HG03342 (cell line): ENCODE measurements around the gene CCL13.
"Not testable (repeated sequence)": the region's sequence is repeated elsewhere in the genome, so short reads cannot be mapped to it uniquely, and the experiment has no call there.

Experiments
- ATAC-seq: cut with Tn5 transposase; IDR thresholded peaks from one replicate; pipeline ENCODE4 v1.9.1; 2021; ENCODE audit warnings: mild to moderate bottlenecking, moderate library complexity; ENCODE audit not compliant: unreplicated experiment

Gene CCL13

DNA sequence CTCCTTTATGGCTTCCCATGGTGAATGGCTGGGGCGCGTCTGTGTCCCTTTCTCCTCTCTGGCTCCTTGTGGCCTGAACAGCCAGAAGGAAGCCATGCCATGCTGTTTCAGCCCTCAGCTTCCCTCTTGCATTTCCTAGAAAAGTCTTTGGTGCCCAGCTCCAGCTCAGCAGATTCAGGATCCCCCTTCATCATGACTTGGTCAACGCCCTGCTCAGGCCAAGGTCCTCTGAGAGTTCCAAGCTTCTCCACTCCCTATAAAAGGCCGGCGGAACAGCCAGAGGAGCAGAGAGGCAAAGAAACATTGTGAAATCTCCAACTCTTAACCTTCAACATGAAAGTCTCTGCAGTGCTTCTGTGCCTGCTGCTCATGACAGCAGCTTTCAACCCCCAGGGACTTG lies at the start of gene CCL13:
TSS of gene CCL13 (plus strand) at position 287 of the 400 bp plus-strand sequence. CDS start at position 334, 47 bp downstream.
- ATAC-seq: no peak

DNA sequence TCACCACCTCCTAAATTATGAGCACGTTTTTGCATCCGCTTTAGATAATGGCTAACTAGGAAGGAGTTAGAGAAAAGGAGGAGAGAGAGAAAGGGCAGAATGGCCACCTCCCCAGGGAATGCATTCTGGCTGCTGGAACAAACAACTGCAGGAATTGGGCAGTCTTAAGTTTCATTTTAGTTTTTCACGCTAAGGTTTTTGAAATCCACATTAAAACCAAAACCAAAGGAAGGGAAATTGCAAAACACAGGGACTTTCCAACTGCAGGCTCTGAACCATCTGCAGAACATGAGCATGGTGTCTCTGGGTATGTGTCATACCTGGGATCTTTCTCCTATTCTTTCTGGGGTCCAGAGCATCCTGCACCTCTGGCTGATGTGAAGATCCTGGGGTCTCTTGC lies 49.2 kb upstream of the CCL13 start:
- ATAC-seq: no peak

- no peak for ATAC-seq
These were observed 47.9 kb upstream of the CCL13 start for GRCh38 chr17:34308371-34308770.

GRCh38 chr17:34311291-34311690 lies 45.0 kb upstream of the CCL13 start:
- ATAC-seq: no peak

DNA sequence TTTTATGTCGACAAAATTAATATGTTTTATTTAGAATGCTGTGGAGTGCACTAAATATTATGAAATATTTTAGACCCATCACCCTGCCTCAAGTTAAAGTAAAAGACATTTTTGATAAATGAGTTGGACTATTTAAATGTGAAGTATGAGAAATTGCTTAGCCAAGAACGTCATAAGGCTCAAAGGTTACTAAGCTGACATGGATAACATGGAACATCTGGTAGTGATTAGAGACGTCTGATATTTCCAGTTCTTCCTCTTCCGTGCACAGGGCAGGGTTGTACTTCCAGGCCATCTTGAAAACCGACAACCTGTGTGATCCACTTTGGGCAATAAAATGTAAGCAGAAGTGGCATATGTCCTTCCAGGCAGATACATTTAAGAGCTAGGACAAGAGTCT lies 44.2 kb upstream of the CCL13 start:
- no peak for ATAC-seq

GRCh38 chr17:34313164-34313563 lies 43.1 kb upstream of the CCL13 start:
- ATAC-seq: no peak

- no peak for ATAC-seq
These were observed 42.0 kb upstream of the CCL13 start for GRCh38 chr17:34314279-34314678.

DNA sequence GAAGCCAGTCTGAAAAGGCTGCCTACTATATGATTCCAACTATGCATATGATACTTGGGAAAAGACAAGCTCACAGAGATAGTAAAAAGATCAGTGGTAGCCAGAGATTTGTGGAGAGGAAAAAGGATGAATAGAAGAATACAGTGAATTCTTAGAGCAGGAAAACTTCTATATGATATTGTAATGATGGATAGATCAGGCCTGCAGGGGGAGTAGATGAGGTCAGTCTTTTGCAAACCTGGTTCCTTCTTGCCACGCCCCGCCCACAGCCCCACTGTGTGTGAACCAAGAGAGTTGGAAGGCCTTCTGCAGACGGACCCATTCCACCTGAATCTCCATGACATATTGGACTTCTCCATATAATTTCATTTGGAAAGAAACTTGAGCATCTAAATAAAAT lies 37.8 kb upstream of the CCL13 start:
- no peak for ATAC-seq

DNA sequence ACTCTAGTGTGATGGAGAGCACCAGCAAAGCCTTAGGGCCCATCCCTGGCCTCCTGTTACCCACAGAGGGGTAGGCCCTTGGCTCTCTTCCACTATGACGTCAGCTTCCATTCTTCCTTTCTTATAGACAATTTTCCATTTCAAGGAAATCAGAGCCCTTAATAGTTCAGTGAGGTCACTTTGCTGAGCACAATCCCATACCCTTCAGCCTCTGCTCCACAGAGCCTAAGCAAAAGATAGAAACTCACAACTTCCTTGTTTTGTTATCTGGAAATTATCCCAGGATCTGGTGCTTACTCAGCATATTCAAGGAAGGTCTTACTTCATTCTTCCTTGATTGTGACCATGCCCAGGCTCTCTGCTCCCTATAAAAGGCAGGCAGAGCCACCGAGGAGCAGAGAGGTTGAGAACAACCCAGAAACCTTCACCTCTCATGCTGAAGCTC lies 37.2 kb upstream of the CCL13 start, which contains the start of gene CCL8:
TSS of gene CCL8 (plus strand) at position 397 of the 445 bp plus-strand sequence. CDS start 67 bp downstream, outside the sequence.
- ATAC-seq: no peak

- no peak for ATAC-seq
These were observed 34.3 kb upstream of the CCL13 start for GRCh38 chr17:34321964-34322363.

GRCh38 chr17:34327580-34327979 lies 28.7 kb upstream of the CCL13 start:
- not testable (repeated sequence) for ATAC-seq

DNA sequence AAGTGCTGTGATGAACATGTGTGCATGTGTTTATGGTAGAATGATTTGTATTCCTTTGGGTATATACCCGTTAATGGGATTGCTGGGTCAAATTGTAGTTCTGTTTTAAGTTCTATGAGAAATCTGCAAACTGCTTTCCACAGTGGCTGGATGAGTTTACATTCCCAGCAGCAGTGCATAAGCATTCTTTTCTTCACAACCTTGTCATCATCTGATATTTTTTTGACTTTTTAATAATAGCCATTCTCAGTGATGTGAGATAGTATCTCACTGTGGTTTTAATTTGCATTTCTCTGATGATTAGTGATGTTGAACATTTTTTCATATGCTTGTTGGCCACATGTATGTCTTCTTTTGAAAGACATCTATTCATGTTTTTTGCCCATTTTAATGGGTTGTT lies 18.6 kb upstream of the CCL13 start:
- ATAC-seq: no peak

DNA sequence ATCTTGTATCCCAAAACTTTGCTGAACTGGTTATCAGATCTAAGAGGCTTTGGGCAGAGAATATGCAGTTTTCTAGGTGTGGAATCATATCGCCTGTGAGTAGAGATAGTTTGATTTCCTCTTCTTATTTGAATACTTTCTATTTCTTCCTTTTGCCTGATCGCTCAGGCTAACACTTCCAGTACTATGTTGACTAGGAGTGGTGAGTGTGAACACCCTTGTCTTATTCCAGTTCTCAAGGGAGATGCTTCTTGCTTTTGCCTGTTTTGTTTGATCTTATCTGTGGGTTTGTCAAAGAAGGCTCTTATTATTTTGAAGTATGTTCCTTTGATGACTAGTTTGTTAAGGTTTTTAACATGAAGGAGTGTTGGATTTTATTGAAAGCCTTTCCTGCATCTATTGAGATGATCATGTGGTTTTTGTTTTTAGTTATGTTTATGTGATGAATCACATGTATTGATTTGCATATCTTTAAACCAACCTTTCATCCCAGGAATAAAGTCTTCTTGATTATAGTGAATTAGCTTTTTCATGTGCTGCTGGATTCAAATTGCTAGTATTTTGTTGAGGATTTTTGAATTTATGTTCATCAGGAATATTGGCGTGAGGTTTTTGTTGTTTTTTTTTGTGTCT lies 17.0 kb upstream of the CCL13 start:
- no peak for ATAC-seq

DNA sequence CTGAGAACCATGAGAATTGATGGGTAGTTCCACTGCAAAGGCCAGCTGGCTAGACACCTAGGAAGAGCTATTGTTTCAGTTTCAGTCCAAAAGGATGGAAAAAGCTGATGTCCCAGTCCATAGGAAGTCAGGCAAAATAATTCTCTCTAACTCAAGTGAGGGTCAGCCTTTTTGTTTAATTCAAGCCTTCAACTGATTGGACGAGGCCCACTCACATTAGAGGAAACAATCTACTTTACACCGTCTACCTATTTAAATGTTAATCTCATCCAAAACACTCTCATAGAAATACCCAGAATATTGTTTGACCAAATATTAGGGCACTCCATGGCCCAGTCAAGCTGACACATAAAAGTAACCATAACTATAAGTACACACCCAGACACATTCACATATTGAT lies 14.4 kb upstream of the CCL13 start:
- ATAC-seq: no peak

- no peak for ATAC-seq
These were observed 9.2 kb upstream of the CCL13 start for GRCh38 chr17:34347063-34347462.

- no peak for ATAC-seq
These were observed 6.5 kb upstream of the CCL13 start for GRCh38 chr17:34349751-34350150.

GRCh38 chr17:34351096-34351495 lies 5.2 kb upstream of the CCL13 start:
- no peak for ATAC-seq

GRCh38 chr17:34352191-34352590 lies 4.1 kb upstream of the CCL13 start:
- ATAC-seq: no peak

DNA sequence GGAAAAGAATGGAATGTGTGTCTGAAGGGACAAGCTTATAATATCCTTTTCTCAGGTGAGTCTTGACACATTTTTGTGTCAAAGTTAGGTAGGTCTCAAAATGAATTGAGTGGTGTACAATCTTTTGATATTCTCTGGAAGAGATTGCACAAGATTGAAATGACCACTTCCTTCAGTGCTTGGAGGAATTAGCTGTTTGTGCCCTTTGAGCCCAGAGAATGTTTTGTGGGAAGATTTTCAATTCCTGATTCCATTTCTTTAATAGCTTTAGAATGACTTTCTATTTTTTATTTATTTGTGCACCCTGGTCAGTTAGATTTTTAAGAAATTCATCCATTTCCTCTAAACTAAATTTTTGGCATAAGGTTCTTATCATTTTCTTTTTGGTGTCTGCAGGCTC lies 1.6 kb upstream of the CCL13 start:
- no peak for ATAC-seq

DNA sequence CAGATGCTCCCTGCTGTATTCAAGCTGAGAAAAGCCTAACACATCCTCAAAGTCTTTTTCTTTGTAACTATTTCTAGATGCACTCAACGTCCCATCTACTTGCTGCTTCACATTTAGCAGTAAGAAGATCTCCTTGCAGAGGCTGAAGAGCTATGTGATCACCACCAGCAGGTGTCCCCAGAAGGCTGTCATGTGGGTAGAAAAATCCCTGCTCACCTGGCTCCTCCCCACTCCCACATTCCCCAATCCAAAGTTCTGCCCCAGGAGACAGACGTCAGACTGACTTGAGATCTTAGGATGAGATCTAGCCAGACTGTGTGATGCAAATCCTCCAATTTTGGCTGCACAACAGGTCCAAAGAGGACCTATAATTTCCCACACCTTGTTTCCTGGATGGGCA lies 1.1 kb downstream of the CCL13 start:
- ATAC-seq: no peak

DNA sequence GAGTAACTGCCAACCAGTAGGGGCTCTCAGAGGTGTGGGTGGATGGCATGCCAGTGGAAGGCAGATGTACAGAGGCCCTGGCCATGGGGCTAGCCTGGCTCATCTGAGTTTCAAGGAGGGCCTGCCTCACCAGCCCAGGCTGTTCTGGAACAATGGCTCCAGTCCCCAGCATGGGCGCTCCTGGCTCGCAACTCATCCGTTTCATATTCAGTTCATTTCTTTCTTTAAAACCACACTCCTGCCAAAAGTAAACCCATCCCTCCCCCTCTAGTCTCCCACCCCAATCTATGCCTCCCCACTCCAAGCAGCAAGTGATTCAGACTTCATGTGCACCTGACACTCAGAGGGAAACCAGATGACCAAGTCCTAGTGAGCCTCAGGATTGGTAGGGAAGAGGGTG lies 2.4 kb downstream of the CCL13 start:
- no peak for ATAC-seq

DNA sequence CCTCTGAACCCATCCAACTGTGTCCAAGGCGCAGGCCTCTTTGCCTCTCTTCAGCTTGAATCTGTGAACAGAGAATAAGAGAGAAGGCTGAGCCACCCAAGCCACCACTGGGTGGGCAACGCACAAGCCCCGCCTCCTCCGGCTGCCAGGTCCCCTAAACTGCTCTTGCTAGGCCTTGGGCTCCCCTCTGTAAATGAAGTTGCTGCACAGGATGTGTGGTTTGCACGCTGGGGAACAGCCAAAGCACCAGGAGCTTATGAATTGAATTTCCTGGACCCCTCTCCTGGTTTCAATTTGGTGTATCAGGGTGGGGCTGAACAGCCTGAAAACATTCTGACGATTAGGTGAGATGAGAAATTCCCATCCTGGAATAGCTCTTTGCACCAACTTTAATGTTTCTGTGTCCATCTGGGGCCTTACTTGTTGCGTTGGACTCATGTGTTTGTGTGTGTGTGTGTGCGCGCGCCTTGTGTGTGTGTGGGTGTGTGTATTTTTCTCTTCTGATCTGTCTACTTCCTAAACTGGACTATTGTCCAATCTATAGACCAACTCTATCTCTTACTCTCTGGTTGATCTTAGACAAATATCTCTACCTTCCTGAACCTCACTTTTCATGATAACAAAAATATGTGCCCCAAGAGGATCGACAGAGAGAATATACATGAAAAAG lies 4.5 kb downstream of the CCL13 start:
- ATAC-seq: no peak
